ENCODE measurements around the gene MBD3L3. TPM values are rescaled to one million over a fixed set of nuclear protein-coding genes. Genes with fewer than 3 reads are reported as not detected.
"Not testable (repeated sequence)": the region's sequence is repeated elsewhere in the genome, so short reads cannot be mapped to it uniquely, and the experiment has no call there.

MBD3L3 gene
- total RNA-seq, 1 experiment from 2014 or later = not detected

GRCh38 chr19:7063764-7064418 lies 5.4 kb upstream of the MBD3L3 start:
- no peak for DNase-seq (ENCODE audit: low read depth)

- no peak for DNase-seq (ENCODE audit: low read depth)
Observed at GRCh38 chr19:7063339-7063738, 4.9 kb upstream of the MBD3L3 start.

GRCh38 chr19:7059977-7060376 lies 1.5 kb upstream of the MBD3L3 start:
- not testable (repeated sequence) for DNase-seq (ENCODE audit: low read depth)

- DNase-seq (ENCODE audit: low read depth) = not testable (repeated sequence)
Observed at GRCh38 chr19:7056371-7056770, 2.1 kb downstream of the MBD3L3 start.

GRCh38 chr19:7055679-7056078 lies 2.8 kb downstream of the MBD3L3 start:
- not testable (repeated sequence) for DNase-seq (ENCODE audit: low read depth)

GRCh38 chr19:7054635-7055368 lies 3.7 kb downstream of the MBD3L3 start:
- not testable (repeated sequence) for DNase-seq (ENCODE audit: low read depth)

- not testable (repeated sequence) for DNase-seq (ENCODE audit: low read depth)
Observed at GRCh38 chr19:7052896-7053295, 5.6 kb downstream of the MBD3L3 start.

- not testable (repeated sequence) for DNase-seq (ENCODE audit: low read depth)
Observed at GRCh38 chr19:7051421-7051820, 7.1 kb downstream of the MBD3L3 start.

DNA sequence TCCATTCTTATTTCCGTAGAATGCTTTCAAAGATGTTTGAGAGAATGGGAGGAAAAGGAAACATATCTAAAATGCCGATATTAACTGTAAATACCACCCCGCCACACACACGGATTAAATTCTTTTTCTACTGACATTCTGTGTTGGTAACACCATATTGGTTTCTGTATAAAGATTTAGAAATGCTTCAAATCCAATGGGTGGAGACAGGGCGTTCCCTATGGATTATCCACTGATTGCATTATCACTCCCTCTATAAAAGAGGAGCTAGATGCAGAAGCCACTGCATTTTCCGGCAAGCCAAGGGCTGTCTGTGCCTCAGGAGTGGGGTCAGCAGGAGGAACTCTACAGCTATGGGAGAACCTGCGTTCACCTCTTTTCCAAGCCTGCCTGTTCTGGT lies 9.5 kb downstream of the MBD3L3 start, which contains the start of gene MBD3L2:
Gene MBD3L2, plus strand, starts transcription at position 301 of the 400 bp plus-strand sequence. Its CDS starts 53 bp downstream, at position 354.
- DNase-seq (ENCODE audit: low read depth) = not testable (repeated sequence)

GRCh38 chr19:7041563-7041962 lies 16.9 kb downstream of the MBD3L3 start:
- not testable (repeated sequence) for DNase-seq (ENCODE audit: low read depth)

GRCh38 chr19:7040079-7040478 lies 18.4 kb downstream of the MBD3L3 start, which contains the start of gene MBD3L4:
Gene MBD3L4, minus strand, starts transcription at chr19:7040179. Its CDS starts 35 bp downstream, at chr19:7040144.
- DNase-seq (ENCODE audit: low read depth) = not testable (repeated sequence)

DNA sequence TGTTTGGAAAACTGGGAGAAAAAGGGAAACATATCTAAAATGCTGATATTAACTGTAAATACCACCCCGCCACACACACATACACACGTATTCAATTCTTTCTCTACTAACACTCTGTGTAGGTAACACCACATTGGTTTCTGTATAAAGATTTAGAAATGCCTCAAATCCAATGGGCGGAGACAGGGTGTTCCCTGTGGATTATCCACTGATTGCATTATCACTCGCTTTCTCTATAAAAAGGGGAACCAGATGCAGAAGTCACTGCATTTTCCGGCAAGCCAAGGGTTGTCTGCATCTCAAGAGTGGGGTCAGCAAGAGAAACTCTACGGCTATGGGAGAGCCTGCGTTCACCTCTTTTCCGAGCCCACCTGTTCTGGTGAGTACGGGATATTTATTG lies 28.2 kb downstream of the MBD3L3 start, which contains the start of gene MBD3L5:
Gene MBD3L5, plus strand, starts transcription at position 301 of the 400 bp plus-strand sequence. Its CDS starts 34 bp downstream, at position 335.
- not testable (repeated sequence) for DNase-seq (ENCODE audit: low read depth)

GRCh38 chr19:7028790-7029189 lies 29.7 kb downstream of the MBD3L3 start:
- DNase-seq (ENCODE audit: low read depth) = not testable (repeated sequence)

DNA sequence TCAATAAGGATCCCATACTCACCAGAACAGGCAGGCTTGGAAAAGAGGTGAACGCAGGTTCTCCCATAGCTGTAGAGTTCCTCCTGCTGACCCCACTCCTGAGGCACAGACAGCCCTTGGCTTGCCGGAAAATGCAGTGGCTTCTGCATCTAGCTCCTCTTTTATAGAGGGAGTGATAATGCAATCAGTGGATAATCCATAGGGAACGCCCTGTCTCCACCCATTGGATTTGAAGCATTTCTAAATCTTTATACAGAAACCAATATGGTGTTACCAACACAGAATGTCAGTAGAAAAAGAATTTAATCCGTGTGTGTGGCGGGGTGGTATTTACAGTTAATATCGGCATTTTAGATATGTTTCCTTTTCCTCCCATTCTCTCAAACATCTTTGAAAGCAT lies 37.1 kb downstream of the MBD3L3 start, which contains the start of gene MBD3L2B:
Gene MBD3L2B, minus strand, starts transcription at position 101 of the 400 bp plus-strand sequence. Its CDS starts 34 bp downstream, at position 67.
- DNase-seq (ENCODE audit: low read depth) = not testable (repeated sequence)

DNA sequence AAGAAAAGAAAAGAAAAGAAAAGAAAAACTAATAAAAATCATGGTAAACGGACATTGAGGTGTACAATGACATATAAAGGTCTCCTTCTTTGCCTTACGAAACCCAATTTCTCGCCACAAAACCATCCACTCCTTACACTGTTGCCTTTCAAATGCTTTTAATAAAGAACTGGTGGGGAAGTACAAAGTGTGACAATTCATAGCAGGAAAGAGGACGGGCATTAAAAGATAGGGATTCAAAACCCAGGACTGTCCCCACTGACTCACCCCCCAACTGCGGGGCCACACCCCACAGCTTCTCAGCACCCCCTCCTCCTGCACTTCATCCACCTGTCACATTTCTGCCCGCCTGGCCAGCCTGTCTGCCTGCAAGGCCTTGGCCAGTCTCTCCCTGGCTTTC lies 39.6 kb downstream of the MBD3L3 start:
- DNase-seq (ENCODE audit: low read depth) = no peak

- DNase-seq (ENCODE audit: low read depth) = peak; percentile 91
Observed at GRCh38 chr19:7013678-7014077, 44.8 kb downstream of the MBD3L3 start.

DNA sequence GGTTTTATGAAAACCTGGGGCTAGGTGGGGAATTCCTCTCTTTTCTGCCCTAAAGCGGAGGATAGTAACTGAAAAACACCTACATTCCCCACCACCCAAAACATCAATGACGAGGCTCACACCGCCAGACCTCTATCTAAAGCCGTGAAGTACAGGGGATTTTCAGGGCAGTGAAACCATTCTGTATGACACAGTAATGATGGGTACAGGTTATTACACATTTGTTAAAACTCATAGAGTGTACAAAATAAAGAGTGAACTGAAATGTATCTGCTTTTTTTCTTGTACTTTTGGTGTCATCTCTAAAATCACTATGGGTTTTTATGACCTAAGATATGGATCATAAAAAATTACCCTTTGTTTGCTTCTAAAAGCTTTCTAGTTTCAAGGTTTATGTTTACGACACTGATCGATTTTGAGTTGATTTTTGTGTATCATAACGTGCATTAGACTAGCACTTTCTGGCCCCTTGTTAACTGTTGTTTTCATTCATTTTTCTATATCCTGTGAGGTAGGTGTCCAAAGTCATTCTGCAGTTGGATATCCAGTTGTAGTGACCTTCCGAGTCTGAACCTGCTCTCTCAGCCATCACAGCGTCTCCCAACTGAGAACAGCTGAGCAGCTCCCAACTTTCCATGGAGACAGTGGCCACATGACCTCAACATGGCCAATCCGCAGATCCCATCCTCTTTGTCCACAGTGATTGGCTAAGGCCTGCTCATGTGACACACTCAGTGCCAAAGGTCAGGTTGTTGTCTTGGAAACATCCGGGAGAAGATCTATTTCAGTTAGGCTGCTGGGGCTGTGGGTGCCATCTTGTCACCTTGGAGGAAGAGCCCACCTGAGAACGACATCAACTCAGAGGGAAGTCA lies 47.5 kb downstream of the MBD3L3 start:
- no peak for DNase-seq (ENCODE audit: low read depth)

DNA sequence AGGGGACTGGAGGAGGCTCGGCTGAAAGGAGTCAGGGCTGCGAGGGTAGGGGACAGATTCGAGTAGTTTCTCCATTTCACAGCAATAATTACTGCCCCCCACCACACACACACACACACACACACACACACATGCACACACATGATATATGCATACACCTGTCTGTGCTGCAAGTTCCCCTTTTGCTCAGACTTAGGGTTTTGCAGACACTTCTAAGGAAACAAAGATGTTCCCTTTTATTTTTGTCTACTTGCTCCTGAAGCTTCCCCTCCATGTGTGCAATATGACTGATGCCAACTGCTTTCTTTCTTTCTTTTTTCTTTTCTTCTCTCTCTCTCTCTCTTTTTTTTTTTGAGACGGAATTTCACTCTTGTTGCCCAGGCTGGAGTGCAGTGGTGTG lies 50.6 kb downstream of the MBD3L3 start:
- DNase-seq (ENCODE audit: low read depth) = no peak

Measured in RPMI7951 (cell line).